HepG2 (cell line): ENCODE measurements around the gene HSD3B7. TPM values are rescaled to one million over a fixed set of nuclear protein-coding genes. Genes with fewer than 3 reads are reported as not detected.

Experiments
- ATF2 ChIP-seq: sonication (generic); formaldehyde crosslinking; IDR thresholded peaks from 2 replicates; pipeline ENCODE4 v1.4.0; 2020; ENCODE audit warnings: missing genetic modification reagents
- BCL6 ChIP-seq: IDR thresholded peaks from 2 replicates; pipeline ENCODE4 v1.6.1; 2016; ENCODE audit warnings: missing genetic modification reagents, missing compliant biosample characterization
- DRAP1 ChIP-seq: IDR thresholded peaks from 2 replicates; pipeline ENCODE4 v1.6.1; 2016; ENCODE audit warnings: missing genetic modification reagents, missing compliant biosample characterization
- E2F1 ChIP-seq: sonication (generic); formaldehyde crosslinking; IDR thresholded peaks from 2 replicates; pipeline ENCODE4 v1.5.0; 2020; ENCODE audit warnings: missing genetic modification reagents
- EED ChIP-seq: sonication (generic); formaldehyde crosslinking; IDR thresholded peaks from 2 replicates; pipeline ENCODE4 v1.5.0; 2020; ENCODE audit warnings: mild to moderate bottlenecking, missing genetic modification reagents
- GATAD2A ChIP-seq: IDR thresholded peaks from 2 replicates; pipeline ENCODE4 v1.6.1; 2016
- KLF15 ChIP-seq: sonication (generic); formaldehyde crosslinking; IDR thresholded peaks from 2 replicates; pipeline ENCODE4 v1.8.1; 2023; ENCODE audit warnings: borderline replicate concordance, mild to moderate bottlenecking, inconsistent platforms, missing genetic modification reagents, mixed read lengths
- MZF1 ChIP-seq: sonication (generic); formaldehyde crosslinking; IDR thresholded peaks from 2 replicates; pipeline ENCODE4 v1.8.1; 2023; ENCODE audit warnings: mild to moderate bottlenecking, missing genetic modification reagents, borderline replicate concordance
- NFKBIZ ChIP-seq: IDR thresholded peaks from 2 replicates; pipeline ENCODE4 v1.6.1; 2018; ENCODE audit warnings: missing genetic modification reagents, missing compliant biosample characterization
- NR1H2 ChIP-seq: sonication (generic); formaldehyde crosslinking; IDR thresholded peaks from 2 replicates; pipeline ENCODE4 v1.8.1; 2022; ENCODE audit warnings: low read depth, missing genetic modification reagents, borderline replicate concordance
- NR2F1 ChIP-seq, 2 experiments: fragments of 450-650 bp in 1 of 2; formaldehyde crosslinking in 1 of 2; IDR thresholded peaks; 2 replicates each; pipeline versions ENCODE4 v1.5.0 to v1.6.1; 2016 to 2020; ENCODE audit warnings: mild to moderate bottlenecking in 1 of 2, missing compliant biosample characterization in 1 of 2, missing genetic modification reagents in 1 of 2, moderate library complexity in 1 of 2
- NR2F2 ChIP-seq: IDR thresholded peaks from 2 replicates; pipeline ENCODE4 v1.6.1; 2012; ENCODE audit warnings: low read depth, inconsistent platforms, borderline replicate concordance
- SOX6 ChIP-seq, 2 experiments: fragments of 450-650 bp in 1 of 2; sonication (generic) in 1 of 2; formaldehyde crosslinking in 1 of 2; IDR thresholded peaks; 2 replicates each; pipeline versions ENCODE4 v1.4.0 to v1.6.1; 2017 to 2020; ENCODE audit warnings: antibody characterized with exemption in 1 of 2, mild to moderate bottlenecking in 1 of 2, missing genetic modification reagents in 1 of 2
- SP2 ChIP-seq: sonication (generic); formaldehyde crosslinking; IDR thresholded peaks from 2 replicates; pipeline ENCODE4 v1.5.1; 2020; ENCODE audit warnings: mild to moderate bottlenecking, missing genetic modification reagents
- TBX3 ChIP-seq: fragments of 450-650 bp; IDR thresholded peaks from 2 replicates; pipeline ENCODE4 v1.6.1; 2017; ENCODE audit warnings: antibody characterized with exemption, mild to moderate bottlenecking, inconsistent platforms, borderline replicate concordance
- TERF1 ChIP-seq: sonication (generic); formaldehyde crosslinking; IDR thresholded peaks from 2 replicates; pipeline ENCODE4 v1.8.0; 2022; ENCODE audit warnings: mild to moderate bottlenecking, missing genetic modification reagents, moderate library complexity
- TMF1 ChIP-seq: sonication (generic); formaldehyde crosslinking; IDR thresholded peaks from 2 replicates; pipeline ENCODE4 v1.8.1; 2022; ENCODE audit warnings: low read depth, missing genetic modification reagents
- ZGPAT ChIP-seq: IDR thresholded peaks from 2 replicates; pipeline ENCODE4 v1.6.1; 2016; ENCODE audit warnings: mild to moderate bottlenecking
- ZNF124 ChIP-seq: sonication (generic); formaldehyde crosslinking; IDR thresholded peaks from 2 replicates; pipeline ENCODE4 v1.4.0; 2020; ENCODE audit warnings: missing genetic modification reagents
- ZNF616 ChIP-seq: sonication (generic); formaldehyde crosslinking; IDR thresholded peaks from 2 replicates; pipeline ENCODE4 v1.5.0; 2020; ENCODE audit warnings: low read depth, mild to moderate bottlenecking, missing genetic modification reagents
- ZNF709 ChIP-seq: sonication (generic); formaldehyde crosslinking; IDR thresholded peaks from 2 replicates; pipeline ENCODE4 v1.5.0; 2020; ENCODE audit warnings: mild to moderate bottlenecking, missing genetic modification reagents
- ZNF720 ChIP-seq: sonication (generic); formaldehyde crosslinking; IDR thresholded peaks from 2 replicates; pipeline ENCODE4 v1.4.0; 2020; ENCODE audit warnings: missing genetic modification reagents
- ZNF766 ChIP-seq: sonication (generic); formaldehyde crosslinking; IDR thresholded peaks from 2 replicates; pipeline ENCODE4 v1.5.0; 2020; ENCODE audit warnings: missing genetic modification reagents, borderline replicate concordance
- ZNF83 ChIP-seq: sonication (generic); formaldehyde crosslinking; IDR thresholded peaks from 2 replicates; pipeline ENCODE4 v1.4.0; 2020; ENCODE audit warnings: missing genetic modification reagents, mild to moderate bottlenecking, borderline replicate concordance
- polyA plus RNA-seq, 8 experiments: library from polyadenylated mRNA; depleted of rRNA in 3 of 8; stranded (reverse) in 7 of 8; unstranded in 1 of 8; fragments of >200 nt; fragmentation: Illumina TruSeq in 4 of 8; extraction: Trizol in 4 of 8; gene quantifications; 2 replicates each; pipeline versions ENCODE4 v1.2.1 to v1.2.3, GENCODE V29; 2011 to 2016; ENCODE audit warnings: low read depth in 4 of 8, missing spikeins in 1 of 8, mixed read lengths in 1 of 8; ENCODE audit not compliant: insufficient read depth in 1 of 8
- total RNA-seq, 5 experiments: library from RNA; depleted of rRNA; stranded (reverse); fragments of >200 nt; fragmentation: Illumina TruSeq; extraction: Trizol; gene quantifications; 2 replicates each; pipeline ENCODE4 v1.2.3, GENCODE V29; 2016; ENCODE audit warnings: low read depth in 1 of 5

HSD3B7 gene
- total and polyA plus RNA-seq, 2 of the 13 experiments (the other 11 are each of a cell fraction or from before 2014, with no cell fraction given), result 32.9 to 69.7 TPM

- TF ChIP-seq ZGPAT (CRISPR knock-in tag) (peak; percentile 83; the same call in 1 of the 2 replicates), ATF2 (peak; percentile 30; the same call in 1 of the 2 replicates), ZNF720 (CRISPR knock-in tag) (no peak), ZNF124 (peak; percentile 20; the same call in 1 of the 2 replicates), ZNF616 (CRISPR knock-in tag) (peak; percentile 65; the same call in 1 of the 2 replicates), KLF15 (peak; percentile 68; the same call in 1 of the 2 replicates), BCL6 (CRISPR knock-in tag) (peak; percentile 16; the same call in 1 of the 2 replicates), SOX6 (IDR thresholded peaks at IDR 0.05) (no peak), SOX6 (CRISPR knock-in tag; IDR thresholded peaks at IDR 0.05) (no peak; the same call in 1 of the 2 replicates), NR1H2 (CRISPR knock-in tag) (no peak), NR2F2 (0 out of 2 replicates have a peak, but pooled peaks have one; percentile 8), DRAP1 (CRISPR knock-in tag) (peak; percentile 42; the same call in 1 of the 2 replicates), SP2 (0 out of 2 replicates have a peak, but pooled peaks have one; percentile 50), NR2F1 (CRISPR knock-in tag; IDR thresholded peaks at IDR 0.05) (no peak), ZNF709 (CRISPR knock-in tag) (no peak), TMF1 (peak; percentile 86), TBX3 (no peak), ZNF766 (CRISPR knock-in tag) (0 out of 2 replicates have a peak, but pooled peaks have one; percentile 43), MZF1 (CRISPR knock-in tag) (0 out of 2 replicates have a peak, but pooled peaks have one; percentile 32), EED (no peak; the same call in 1 of the 2 replicates), ZNF83 (CRISPR knock-in tag) (no peak), TERF1 (no peak), E2F1 (CRISPR knock-in tag) (0 out of 2 replicates have a peak, but pooled peaks have one; percentile 14), GATAD2A (CRISPR knock-in tag) (peak; percentile 63), NFKBIZ (CRISPR knock-in tag) (no peak)
Observed at GRCh38 chr16:30985401-30986128, 558 bp downstream of the HSD3B7 start (continued).
